A673 (cell line): ENCODE data around the gene MYO5B. TPM values are rescaled to one million over a fixed set of nuclear protein-coding genes. Genes with fewer than 3 reads are reported as not detected.

ENCODE experiments used
- BruUV-seq: library from RNA; stranded (reverse); fragments of 400-500 nt; replicated peaks from 2 replicates; lab custom pipeline; 2021; lab: Mats Ljungman, UMichigan
- CTCF ChIA-PET: fragments of 300-600 bp; sonication (Branson Sonifier 250); formaldehyde crosslinking; loops from one replicate; lab custom pipeline; 2022; ENCODE audit warnings: antibody characterized with exemption; lab: Charles Lee
- POLR2A ChIA-PET: fragments of 300-600 bp; sonication (Branson Sonifier 250); formaldehyde crosslinking; loops from one replicate; lab custom pipeline; 2022; ENCODE audit warnings: antibody characterized with exemption; ENCODE audit not compliant: low non-redundant PET; lab: Charles Lee
- DNase-seq: peaks from one replicate; pipeline ENCODE4 v3.0.0-alpha.2; 2015; ENCODE audit warnings: low spot score
- H3K27ac ChIP-seq: fragments of 200-600 bp; sonication (generic); 2 replicates; pipeline ENCODE4 v1.5.1; 2016; ENCODE audit warnings: mixed run types, low read depth, mild to moderate bottlenecking, mixed read lengths, antibody characterized with exemption, low read length; ENCODE audit not compliant: poor library complexity, severe bottlenecking
- H3K27me3 ChIP-seq: fragments of 200-600 bp; sonication (generic); replicated peaks from 2 replicates; pipeline ENCODE4 v1.6.1; 2017; ENCODE audit warnings: mixed run types, low read depth, mild to moderate bottlenecking, mixed read lengths, antibody characterized with exemption, low read length; ENCODE audit not compliant: insufficient read depth, poor library complexity
- H3K36me3 ChIP-seq: fragments of 200-600 bp; sonication (generic); 2 replicates; pipeline ENCODE4 v1.6.1; 2016; ENCODE audit warnings: mixed run types, mild to moderate bottlenecking, mixed read lengths, antibody characterized with exemption, low read length; ENCODE audit not compliant: insufficient read depth, poor library complexity, severe bottlenecking
- H3K4me1 ChIP-seq: fragments of 200-600 bp; sonication (generic); 2 replicates; pipeline ENCODE4 v1.6.1; 2017; ENCODE audit warnings: mixed run types, mild to moderate bottlenecking, mixed read lengths, antibody characterized with exemption, low read length; ENCODE audit not compliant: insufficient read depth, poor library complexity, severe bottlenecking
- H3K4me3 ChIP-seq: fragments of 200-600 bp; sonication (generic); 2 replicates; pipeline ENCODE4 v1.5.1; 2016; ENCODE audit warnings: low read depth, mixed run types, mild to moderate bottlenecking, mixed read lengths, low read length; ENCODE audit not compliant: poor library complexity, severe bottlenecking
- H3K9me3 ChIP-seq: fragments of 200-600 bp; sonication (generic); 2 replicates; pipeline ENCODE4 v1.6.1; 2016; ENCODE audit warnings: mixed run types, low read depth, mild to moderate bottlenecking, mixed read lengths, antibody characterized with exemption, low read length; ENCODE audit not compliant: poor library complexity, severe bottlenecking
- EZH2 ChIP-seq: fragments of 200-600 bp; sonication (generic); IDR thresholded peaks from 2 replicates; pipeline ENCODE4 v1.6.1; 2017; ENCODE audit warnings: borderline replicate concordance, low read depth, mild to moderate bottlenecking, mixed read lengths, antibody characterized with exemption, low read length; ENCODE audit not compliant: poor library complexity, severe bottlenecking
- intact Hi-C: fragments of 100-400 bp; cut with micrococcal nuclease; formaldehyde crosslinking; loops from one replicate; pipeline ENCODE4 v1.10.0; 2022; ENCODE audit not compliant: unreplicated experiment
- total RNA-seq: library from RNA; stranded (reverse); gene quantifications from 2 replicates; pipeline ENCODE4 v1.2.3, GENCODE V29; 2021
- TF ChIP-seq, protein P1 (sequence below): fragments of 300-800, 200-600 bp; sonication (generic); conservative IDR thresholded peaks from 2 replicates; pipeline ENCODE4 v1.5.1; 2017; ENCODE audit warnings: low read depth, mild to moderate bottlenecking, antibody characterized with exemption, low read length, moderate library complexity, mixed read lengths

MYO5B gene
- total RNA-seq, 1 experiment from 2014 or later = 0.30 TPM

- TF ChIP-seq, protein P1, sequence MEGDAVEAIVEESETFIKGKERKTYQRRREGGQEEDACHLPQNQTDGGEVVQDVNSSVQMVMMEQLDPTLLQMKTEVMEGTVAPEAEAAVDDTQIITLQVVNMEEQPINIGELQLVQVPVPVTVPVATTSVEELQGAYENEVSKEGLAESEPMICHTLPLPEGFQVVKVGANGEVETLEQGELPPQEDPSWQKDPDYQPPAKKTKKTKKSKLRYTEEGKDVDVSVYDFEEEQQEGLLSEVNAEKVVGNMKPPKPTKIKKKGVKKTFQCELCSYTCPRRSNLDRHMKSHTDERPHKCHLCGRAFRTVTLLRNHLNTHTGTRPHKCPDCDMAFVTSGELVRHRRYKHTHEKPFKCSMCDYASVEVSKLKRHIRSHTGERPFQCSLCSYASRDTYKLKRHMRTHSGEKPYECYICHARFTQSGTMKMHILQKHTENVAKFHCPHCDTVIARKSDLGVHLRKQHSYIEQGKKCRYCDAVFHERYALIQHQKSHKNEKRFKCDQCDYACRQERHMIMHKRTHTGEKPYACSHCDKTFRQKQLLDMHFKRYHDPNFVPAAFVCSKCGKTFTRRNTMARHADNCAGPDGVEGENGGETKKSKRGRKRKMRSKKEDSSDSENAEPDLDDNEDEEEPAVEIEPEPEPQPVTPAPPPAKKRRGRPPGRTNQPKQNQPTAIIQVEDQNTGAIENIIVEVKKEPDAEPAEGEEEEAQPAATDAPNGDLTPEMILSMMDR = no peak
- no peak for TF ChIP-seq EZH2
- H3K27ac ChIP-seq = no peak overlapping the region
- no peak overlapping the region for H3K4me3 ChIP-seq
- H3K27me3 ChIP-seq = peaks cover 3% of the 10 kb centered on the region
- no peaks in the 10 kb centered on the region for H3K9me3 ChIP-seq
- POLR2A ChIA-PET = interaction anchor here (0.6 kb wide), 1 partner anchor 24 kb away, joined by 3 read pairs; no protein-coding TSS in a partner anchor
- no peaks in the 10 kb centered on the region for H3K36me3 ChIP-seq
- no peaks in the 10 kb centered on the region for H3K4me1 ChIP-seq
- intact Hi-C loops = no loop called here
- CTCF ChIA-PET = no interaction called here
- BruUV-seq = no TSS peak
- DNase-seq = no peak
Measured at GRCh38 chr18:50044402-50044801, 150.5 kb downstream of the MYO5B start.

DNA sequence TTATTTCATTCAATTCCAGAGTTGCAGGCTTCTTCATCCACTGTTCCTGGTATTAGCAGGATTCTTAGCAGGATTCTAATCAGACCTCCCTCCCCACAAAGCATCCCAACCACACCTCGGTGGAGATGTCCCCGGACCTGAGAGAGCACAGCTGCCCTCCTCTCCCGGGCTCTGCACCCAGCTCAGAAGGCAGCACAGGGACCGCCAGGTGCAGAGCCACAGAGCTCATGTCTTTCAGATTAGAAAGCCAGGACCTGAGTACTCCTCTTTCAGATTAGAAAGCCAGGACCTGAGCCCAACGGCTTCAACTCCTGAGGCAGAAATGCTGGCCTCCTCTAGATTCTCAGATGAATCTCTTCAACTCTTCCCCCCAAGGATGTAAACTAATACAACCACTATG lies 152.3 kb downstream of the MYO5B start:
- Histone ChIP-seq H3K27me3 (peaks cover 3% of the 10 kb centered on the region), H3K4me3 (no peak overlapping the region), H3K36me3 (no peaks in the 10 kb centered on the region), H3K27ac (no peak overlapping the region), H3K9me3 (no peaks in the 10 kb centered on the region), H3K4me1 (no peaks in the 10 kb centered on the region)
- ChIA-PET CTCF (no interaction called here), POLR2A (no interaction called here)
- no peak for DNase-seq
- TF ChIP-seq, protein P1 = no peak
- TF ChIP-seq EZH2 = no peak
- intact Hi-C loops = no loop called here
- BruUV-seq = no TSS peak

DNA sequence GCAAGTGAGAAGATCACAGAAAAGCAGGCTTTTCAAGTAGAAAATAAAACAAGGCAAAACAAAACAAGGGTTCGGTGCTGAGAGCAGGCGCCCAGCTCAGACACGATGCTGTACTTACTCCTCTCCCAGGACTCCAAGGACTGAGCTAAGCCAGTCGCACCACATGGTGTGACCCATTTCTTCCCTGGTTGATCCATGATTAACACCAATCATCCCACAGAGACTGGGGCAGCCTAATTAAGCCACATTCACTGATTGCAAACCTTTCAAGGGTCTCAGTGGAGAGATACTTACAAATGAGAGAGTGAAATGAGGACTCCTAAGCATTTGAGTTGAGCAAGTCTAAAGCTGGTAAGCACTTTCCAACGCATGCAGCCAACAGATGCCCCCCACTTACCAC lies 155.2 kb downstream of the MYO5B start:
- ChIA-PET POLR2A (no interaction called here), CTCF (no interaction called here)
- Histone ChIP-seq H3K27me3 (peaks cover 3% of the 10 kb centered on the region), H3K4me3 (no peak overlapping the region), H3K27ac (no peak overlapping the region), H3K9me3 (no peaks in the 10 kb centered on the region), H3K36me3 (no peaks in the 10 kb centered on the region), H3K4me1 (no peaks in the 10 kb centered on the region)
- BruUV-seq = no TSS peak
- TF ChIP-seq EZH2 = no peak
- TF ChIP-seq, protein P1 = no peak
- DNase-seq = no peak
- intact Hi-C loops = no loop called here
